GM18858 (cell line): Measurements from ENCODE around the gene AIMP1.
"Not testable (repeated sequence)": the region's sequence is repeated elsewhere in the genome, so short reads cannot be mapped to it uniquely, and the experiment has no call there.

ENCODE experiments used
- ATAC-seq: cut with Tn5 transposase; IDR thresholded peaks from one replicate; pipeline ENCODE4 v1.9.1; 2021; ENCODE audit not compliant: unreplicated experiment

AIMP1 gene

DNA sequence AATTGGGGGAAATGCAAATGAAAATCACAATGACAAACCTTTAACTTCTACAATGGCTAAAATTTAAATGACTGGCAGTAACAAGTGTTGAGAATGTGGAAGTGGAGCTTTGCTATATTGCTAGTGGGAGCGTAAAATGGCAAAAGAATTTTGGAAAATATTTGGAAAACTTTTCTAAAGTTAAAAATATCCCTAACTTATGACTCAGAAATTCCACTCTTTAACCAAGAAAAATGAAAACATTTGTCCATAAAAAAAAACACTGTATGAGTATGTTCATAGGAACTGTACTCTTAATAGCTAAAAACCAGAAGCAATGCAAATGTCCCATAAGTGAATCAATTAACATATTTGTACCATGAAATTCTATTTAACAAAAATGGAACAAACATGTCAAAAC is 4.0 kb upstream of the AIMP1 start:
- no peak for ATAC-seq

DNA sequence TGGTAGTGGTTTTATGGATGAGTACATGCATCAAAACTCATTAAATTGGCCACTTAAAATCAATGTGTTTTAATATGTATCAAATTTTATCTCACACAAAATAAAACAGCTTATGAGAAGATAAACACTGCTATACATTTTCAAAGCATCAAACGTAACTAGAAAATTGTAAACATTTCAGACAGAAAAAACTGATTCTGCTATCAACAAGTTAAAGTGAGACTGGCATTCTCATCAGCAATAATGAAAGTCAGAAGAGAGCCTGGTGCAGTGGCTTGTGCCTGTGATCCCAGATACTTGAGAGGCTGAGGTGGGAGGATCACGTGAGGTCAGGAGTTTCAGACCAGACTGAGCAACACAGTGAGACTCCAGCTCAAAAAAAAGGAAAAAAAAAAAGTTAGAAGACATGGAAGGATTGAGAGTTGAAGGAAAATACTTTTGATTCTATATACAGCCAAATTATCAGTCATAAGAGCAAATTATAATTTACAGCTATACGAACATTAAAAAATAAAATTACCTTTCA is 3.3 kb upstream of the AIMP1 start:
- no peak for ATAC-seq

DNA sequence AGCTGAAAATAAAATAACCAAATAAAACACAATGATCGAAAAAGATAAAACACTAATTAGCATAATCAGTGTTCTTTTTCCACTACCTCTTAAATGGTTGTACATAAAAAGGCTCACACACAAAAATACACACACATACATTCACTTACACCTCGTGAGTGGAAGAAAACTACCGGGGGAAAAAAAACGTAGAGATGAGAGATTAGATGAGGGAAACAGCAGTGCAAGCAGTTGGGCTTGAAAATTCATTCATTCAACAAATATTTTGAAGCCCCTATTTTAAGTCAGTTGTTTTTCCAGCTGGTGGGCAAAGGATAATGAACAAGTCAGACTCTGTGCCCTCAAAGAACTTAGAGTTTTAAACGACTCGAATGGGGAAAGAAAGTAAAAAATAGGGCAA is 1.4 kb upstream of the AIMP1 start:
- ATAC-seq, result no peak

DNA sequence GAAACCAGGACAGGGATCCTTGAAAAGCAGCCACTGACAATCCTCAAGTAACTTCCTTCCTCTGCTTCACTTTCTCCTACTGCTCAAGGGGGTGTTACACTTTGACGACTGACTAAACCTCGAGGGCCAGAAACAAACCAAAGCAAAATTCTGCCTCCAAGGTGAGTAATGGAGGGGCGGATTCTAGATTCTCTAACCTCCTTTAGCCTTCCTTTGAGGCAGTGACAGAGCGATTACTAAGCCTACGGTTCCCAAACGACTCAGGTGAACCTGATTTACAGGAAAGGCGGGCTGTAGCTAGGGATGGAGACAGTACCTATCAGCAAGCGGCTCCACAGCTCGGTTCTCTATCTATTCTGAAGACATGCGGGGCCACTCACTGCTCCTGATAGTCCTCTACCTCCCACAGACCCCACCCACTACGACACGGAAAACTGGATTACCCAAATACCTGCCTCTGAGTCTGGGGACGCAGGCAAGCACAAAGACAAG is 828 bp upstream of the AIMP1 start:
- ATAC-seq, result peak; percentile 16

DNA sequence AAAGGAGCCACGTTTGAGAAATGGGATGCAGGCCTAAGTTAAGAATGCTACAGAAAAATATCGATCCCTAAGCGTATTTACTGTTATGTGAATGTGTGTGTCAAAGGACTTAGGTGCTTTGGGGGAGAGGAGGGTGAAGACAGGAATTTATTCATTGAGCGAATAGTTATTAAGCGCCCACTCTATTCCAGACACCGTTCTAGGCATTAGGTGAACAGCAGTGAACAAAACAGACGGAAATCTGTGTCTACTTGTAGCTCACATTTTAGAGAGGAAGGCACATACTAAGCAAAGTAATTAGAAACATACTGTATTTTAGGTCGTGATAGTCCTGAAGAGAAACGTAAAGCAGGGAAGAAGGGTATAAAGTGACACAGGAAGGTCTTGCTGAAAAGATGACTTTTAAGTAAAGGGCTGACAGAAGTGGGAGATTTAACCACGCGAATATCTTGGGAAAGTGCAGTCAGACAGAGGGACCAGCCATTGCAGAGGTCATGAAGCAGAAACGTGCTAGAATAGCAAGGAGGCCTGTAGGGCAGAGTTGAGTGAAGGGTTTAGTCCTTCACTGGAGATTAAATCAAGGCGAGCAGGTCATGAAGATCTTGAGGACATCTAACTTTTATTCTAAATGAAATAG is 541 bp downstream of the AIMP1 start:
- ATAC-seq, result no peak

DNA sequence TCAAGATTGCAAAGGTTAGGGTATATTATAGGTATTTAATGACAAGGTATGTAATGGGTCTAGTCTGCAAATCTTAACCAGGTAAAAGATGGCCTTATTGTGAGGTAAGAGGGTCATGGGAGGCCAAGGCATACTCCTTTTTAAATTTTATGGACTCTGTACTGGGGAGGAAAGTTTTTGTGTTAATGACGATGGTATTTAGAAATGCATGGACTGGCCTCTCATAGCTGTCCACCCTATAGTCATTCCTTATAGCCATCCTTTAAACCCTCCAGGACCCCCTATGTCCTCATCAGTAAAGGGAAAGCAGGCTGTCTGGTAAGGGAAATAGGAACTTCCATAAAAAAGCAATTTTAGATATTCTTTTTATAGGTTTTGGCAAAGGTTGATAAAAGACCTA is 1.5 kb downstream of the AIMP1 start:
- no peak for ATAC-seq

DNA sequence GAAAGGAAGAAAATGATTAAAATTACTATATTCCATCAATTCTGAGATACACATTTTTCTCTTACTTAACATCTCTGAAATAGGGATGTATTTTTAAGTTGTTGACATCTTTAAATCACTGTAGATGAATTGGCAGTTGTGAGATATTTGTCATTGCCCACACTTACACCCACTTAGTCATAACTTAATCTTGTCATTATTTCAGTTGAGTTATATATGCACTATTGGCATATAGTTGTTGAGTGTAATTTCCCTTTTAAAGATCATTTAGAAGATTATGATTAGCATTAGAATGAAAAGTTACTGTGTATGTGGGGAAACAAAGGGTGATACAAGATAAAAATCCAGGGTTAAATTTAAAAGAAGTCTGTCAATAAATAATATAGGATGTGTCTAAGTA is 2.2 kb downstream of the AIMP1 start:
- ATAC-seq, result no peak

DNA sequence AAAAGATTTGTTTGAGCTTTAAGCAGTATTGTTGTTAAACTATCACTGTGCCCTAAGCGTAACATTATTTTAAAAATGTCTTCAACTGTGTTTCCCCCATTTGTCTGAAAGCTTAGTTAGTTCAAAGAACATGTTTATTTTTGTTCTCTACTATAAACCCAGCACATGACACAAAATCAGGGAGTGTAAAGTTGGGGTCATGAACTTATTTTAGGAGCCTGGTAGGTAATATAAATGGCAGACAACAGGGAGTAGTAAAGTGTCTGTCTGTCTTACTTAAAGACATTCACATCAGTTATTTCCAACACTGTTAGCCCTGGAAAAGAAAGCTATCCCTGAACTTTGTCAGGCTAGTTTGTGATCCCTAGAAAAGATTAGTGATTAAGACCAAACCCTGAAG is 3.9 kb downstream of the AIMP1 start:
- ATAC-seq, result no peak

DNA sequence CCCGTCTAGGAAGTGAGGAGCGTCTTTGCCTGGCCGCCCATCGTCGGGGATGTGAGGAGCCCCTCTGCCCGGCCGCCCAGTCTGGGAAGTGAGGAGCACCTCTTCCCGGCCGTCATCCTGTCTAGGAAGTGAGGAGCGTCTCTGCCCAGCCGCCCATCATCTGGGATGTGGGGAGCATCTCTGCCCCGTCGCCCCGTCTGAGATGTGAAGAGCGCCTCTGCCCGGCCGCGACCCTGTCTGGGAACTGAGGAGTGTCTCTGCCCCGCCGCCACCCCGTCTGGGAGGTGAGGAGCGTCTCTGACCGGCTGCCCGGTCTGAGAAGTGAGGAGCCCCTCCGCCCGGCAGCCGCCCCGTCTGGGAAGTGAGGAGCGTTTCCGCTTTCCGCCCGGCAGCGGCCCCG is 4.8 kb downstream of the AIMP1 start:
- ATAC-seq, result not testable (repeated sequence)

DNA sequence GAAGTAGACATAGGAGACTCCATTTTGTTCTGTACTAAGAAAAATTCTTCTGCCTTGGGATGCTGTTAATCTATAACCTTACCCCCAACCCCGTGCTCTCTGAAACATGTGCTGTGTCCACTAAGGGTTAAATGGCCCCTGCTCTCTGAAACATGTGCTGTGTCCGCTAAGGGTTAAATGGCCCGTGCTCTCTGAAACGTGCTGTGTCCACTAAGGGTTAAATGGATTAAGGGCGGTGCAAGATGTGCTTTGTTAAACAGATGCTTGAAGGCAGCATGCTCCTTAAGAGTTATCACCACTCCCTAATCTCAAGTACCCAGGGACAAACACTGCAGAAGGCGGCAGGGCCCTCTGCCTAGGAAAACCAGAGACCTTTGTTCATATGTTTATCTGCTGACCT is 5.5 kb downstream of the AIMP1 start:
- not testable (repeated sequence) for ATAC-seq

DNA sequence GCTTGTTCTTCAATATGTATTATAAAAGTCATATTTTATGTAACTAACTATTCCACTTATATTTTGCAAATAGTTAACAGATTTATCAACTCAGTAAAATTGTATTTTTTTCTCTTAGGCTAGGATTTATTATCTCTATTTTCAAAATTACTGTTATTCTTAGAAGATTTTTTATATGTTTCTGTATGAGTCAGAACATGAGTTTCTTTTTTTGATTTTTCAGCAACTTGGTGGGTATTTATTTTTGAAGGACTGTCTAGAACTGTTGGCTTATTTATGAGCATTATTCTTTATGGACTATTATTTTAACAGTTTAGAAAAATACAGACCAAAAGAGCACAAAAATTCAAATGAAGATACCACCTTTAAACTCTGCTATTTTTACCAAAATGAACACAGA is 6.8 kb downstream of the AIMP1 start:
- no peak for ATAC-seq

DNA sequence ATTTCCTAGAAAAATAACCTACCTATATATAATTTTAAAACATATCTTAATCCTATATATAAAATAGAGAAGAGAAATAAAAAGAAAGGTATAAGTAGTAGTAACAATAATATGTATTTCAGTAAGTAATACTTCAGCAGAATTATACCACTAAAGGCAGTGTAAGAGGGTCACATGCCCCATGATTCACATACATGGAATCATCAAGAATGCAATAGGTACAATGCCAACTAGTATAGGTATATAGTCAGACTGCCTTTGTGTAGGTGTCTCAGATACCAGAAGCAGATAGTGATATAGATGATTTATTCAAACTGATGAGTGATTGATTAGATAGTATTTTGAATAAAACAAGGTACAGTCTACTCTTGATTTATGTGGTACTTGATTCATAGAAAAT is 9.4 kb downstream of the AIMP1 start:
- no peak for ATAC-seq

DNA sequence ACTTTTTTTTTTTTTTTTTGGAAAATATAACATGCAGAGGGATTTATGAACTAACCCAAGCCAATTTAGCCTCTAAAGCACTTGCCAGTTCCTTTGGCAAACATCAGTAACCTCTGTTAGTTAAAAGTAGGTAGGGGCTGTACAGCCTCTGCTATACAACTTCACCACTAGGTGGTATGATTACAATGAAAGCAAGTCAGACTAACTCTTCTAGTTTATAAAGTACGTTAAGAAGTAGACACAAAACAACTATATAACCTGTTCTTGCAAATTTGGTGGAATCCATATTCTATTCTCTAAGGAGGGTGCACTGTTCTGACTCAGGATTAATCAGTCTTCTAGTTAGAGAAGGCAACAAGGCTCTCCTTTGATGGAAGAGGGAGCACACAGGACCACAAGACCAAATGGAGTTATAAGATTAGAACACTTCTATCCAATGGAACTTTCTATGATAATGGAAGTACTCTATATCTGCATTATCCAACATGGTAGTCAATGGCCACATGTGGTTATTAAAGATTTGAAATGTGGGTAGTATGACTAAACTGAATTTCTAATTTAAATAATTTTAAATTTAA is 12.8 kb downstream of the AIMP1 start:
- ATAC-seq, result peak; percentile 83

DNA sequence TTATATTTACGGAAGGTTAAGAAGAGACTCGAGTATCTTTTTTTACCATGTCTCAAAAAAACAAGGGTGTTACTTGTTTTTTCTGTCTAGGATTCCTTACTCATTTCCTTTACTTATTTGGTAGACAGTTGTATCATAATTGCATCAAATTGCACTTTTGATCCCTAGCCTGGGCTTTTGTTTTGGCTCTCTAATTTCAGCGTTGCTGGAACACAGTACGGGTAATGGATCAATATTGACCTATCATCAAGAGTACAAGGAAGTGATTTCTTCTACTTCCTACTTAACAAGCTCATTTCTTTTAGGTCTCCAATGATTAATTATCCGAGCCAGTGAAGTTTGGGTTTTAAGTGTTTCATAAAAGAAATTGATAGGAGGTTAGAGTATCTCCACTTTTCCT is 16.8 kb downstream of the AIMP1 start:
- no peak for ATAC-seq

DNA sequence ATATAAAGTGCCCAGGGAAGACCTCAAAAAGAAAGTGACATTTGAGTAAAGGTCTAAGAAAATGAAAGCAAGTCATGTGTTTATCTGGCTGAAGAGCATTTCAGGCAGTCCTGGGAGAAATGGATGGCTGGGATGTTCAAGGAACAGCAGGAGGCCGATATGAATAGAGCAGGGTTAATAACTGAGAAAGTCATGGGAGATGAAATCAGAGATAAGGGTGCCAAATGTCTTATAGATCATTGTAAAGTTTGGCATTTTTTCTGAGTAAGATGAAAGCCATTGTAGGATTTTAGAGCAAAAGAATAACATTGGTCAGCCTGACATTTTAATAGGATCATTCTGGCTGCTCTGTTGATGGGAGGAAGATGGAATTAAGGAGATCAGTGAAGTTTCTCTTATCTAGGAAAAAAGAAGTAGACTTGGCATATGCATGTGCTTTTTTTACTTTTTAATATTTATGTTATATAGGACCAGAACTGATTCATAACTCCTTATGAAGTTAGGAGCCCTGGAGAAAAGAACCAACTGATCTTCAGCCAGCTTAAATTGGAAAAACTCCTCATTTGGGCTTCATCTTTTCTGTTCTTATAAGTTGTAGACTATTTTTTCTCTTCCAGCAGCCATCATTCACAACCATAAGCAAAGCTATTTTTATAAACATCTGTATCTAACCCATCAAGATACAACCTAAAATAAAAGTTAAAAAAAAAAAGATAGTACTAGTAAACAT is 18.6 kb downstream of the AIMP1 start:
- ATAC-seq, result no peak

DNA sequence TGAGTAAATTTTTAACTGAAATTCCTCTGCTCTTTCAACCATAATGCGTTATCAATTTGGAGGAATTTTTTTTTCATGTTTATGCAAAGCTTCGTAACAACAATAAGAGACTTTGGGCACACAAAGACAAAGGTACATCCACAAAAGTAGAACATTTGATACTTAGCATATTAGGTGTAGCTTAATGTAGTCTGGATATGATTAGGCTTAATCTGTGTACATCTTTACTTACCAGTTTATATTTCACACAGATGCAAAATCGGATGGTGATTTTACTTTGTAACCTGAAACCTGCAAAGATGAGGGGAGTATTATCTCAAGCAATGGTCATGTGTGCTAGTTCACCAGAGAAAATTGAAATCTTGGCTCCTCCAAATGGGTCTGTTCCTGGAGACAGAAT is 20.3 kb downstream of the AIMP1 start:
- no peak for ATAC-seq

DNA sequence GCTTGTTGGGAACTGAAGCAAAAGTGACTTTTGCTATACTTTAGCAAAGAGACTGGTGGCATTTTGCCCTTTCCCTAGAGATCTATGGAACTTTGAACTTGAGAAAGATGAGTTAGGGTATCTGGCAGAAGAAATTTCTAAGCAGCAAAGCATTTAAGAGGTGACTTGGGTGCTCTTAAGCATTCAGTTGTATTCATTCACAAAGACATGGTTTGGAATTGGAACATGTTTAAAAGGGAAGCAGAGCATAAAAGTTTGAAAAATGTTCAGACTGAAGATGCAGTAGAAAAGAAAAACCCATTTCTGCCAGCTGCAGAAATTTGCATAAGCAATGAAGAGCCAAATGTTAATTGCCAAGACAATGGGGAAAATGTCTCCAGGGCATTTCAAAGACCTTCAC is 21.6 kb downstream of the AIMP1 start:
- no peak for ATAC-seq

DNA sequence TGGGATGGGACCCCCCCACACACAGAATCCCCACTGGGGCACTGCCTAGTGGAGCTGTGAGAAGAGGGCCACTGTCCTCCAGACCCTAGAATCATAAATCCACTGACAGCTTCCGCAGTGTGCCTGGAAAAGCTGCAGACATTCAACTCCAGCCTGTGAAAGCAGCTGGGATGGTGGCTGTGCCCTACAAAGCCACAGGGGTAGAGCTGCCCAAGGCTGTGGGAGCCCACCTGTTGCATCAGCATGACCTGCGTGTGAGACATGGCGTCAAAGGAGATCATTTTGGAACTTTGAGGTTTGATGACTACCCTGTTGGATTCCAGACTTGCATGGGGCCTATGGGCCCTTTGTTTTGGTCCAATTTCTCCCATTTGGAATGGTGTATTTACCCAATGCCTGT is 22.3 kb downstream of the AIMP1 start:
- no peak for ATAC-seq

DNA sequence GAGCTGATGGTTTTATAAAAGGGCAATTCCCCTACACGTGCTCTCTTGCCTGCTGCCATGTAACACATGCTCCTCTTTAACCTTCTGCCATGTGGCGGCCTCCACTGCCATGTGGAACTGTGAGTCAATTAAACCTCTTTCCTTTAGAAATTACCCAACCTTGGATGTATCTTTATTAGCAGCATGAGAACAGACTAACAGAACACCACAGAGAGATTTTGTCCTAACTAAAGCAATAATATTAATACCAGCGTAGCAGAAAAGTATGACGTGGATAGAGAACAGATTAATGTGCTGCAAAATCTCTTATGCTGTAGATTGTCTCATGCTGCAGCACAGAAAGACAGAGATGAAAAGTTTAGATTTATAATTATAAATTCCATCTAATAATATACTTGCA is 23.1 kb downstream of the AIMP1 start:
- ATAC-seq, result no peak

DNA sequence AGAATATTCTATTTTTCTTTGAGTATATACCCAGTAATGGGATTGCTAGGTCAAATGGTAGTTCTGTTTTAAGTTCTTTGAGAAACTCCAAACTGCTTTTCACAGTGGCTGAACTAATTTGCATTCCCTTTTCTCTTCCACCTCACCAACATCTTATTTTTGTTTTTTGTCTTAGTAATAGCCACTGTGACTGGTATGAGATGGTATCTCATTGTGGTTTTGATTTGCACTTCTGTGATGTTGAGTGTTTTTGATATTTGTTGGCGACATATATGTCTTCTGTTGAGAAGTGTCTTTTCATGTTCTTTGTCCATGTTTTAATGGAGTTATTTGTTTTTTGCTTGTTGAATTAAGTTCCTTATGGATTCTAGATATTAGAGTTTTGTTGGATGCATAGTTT is 24.4 kb downstream of the AIMP1 start:
- no peak for ATAC-seq

DNA sequence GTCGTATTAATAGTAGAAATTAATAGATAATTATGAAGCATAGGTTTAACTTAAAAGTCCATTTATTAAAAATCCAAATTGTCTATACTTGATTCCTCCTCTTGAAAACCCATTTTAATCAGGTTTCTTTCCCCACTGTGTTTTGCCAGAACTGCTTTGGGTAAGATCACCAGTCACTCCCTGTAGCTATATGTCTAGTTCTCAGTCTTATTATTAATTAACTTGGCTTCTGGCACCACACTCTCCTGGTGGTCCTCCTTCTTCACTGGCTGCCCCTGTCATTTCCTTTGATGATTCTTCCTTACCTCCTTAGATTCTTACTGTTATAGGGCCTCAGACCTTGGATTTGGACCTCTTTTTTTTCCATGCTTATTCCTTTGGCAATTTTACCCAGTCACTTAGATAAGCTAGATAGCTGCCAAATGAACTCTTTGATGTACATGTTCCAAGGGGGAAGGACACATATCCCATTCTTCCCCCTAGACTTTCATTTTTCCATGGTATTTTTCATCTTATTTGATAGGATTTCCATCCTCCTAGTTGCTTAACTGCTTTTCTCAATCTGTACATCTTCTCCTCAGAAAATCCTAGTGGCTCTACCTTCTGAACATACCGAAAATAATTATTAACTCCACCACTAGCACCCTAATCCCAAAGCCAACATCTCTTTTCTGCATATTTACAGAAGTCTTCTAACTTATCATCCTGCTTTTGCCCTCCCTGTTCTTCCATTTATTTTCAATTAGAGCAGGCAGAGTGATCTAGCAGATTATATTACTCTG is 27.7 kb downstream of the AIMP1 start:
- ATAC-seq, result no peak

DNA sequence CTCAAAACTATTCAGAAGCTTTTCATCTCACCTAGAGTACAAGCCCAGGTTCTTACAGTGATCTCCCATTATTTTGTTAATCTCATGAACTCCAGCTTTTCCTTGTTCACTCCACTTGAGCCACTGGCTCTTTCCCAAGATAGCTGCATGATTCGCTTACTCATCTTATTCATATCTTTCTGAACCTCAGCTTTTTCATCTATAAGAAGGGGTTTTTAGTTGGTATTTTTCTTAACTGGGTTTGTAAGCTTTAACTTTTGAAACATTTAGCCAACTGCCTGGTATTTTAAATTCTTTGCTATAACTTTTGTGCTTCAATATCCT is 28.3 kb downstream of the AIMP1 start:
- ATAC-seq, result no peak
